ENCODE measurements around the gene PPP4R3B.
"Not testable (repeated sequence)": the region's sequence is repeated elsewhere in the genome, so short reads cannot be mapped to it uniquely, and the experiment has no call there.

PPP4R3B gene

DNA sequence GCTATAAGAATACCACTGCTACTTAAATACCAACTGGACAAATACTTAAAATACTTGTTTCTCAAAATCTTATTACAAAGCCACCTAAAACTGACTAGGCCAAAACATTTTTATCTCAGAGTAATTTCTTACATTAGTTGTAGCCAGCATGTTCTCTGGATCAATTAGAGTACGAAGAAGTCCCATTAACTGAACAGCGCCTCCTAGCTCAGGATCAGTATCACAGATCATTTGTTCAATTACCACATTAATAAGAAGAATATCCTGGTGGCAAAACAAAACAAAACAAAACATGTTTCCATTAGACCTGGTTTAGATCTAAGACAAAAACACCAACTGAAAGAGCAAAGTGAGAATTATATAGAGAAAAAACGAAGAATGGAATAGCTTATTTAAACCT, 36.0 kb downstream of the PPP4R3B start (continued):
- TF ChIP-seq ZNF184 (tag by site-specific recombination; IDR thresholded peaks at IDR 0.05) (no peak), ZNF843 (tag by site-specific recombination; IDR thresholded peaks at IDR 0.05) (no peak)
- TF ChIP-seq, protein P1, sequence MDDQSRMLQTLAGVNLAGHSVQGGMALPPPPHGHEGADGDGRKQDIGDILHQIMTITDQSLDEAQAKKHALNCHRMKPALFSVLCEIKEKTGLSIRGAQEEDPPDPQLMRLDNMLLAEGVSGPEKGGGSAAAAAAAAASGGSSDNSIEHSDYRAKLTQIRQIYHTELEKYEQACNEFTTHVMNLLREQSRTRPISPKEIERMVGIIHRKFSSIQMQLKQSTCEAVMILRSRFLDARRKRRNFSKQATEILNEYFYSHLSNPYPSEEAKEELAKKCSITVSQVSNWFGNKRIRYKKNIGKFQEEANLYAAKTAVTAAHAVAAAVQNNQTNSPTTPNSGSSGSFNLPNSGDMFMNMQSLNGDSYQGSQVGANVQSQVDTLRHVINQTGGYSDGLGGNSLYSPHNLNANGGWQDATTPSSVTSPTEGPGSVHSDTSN (CRISPR knock-in tag; IDR thresholded peaks at IDR 0.05), result no peak

DNA sequence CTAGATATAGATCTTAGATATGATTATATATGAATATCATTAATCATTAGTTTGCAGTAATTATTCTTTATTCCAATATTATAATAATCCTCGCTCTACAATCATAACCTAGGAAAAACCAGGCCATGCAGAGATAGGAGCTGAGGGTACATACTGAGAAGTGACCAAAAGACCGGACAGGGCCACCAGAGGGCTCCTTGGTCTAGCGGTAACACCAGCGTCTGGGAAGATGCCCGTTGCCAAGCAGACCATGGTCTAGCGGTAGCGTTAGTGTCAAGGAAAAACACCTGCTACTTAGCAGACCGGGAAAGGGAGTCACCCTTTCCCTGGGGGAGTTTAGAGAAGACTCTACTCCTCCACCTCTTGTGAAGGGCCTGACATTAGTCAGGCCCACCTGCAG, 48.4 kb downstream of the PPP4R3B start:
- H3K9me3 ChIP-seq (ENCODE audit: control insufficient read depth, insufficient read depth, low read depth, low read length); POLR2A ChIA-PET; H3K4me1 ChIP-seq (ENCODE audit: control insufficient read depth, insufficient read depth, low read length); H3K27ac ChIP-seq (ENCODE audit: extremely low read depth, low read depth, low read length); H3K4me3 ChIP-seq (ENCODE audit: low read depth, low read length): not testable (repeated sequence)
- peaks cover 15 to 45% of the 10 kb centered on the region in 2 experiments for H3K36me3 ChIP-seq (ENCODE audit: control insufficient read depth in 2 of 2, insufficient read depth in 1 of 2, low read length in 2 of 2)
- CTCF ChIA-PET, result interaction anchor here (0.6 kb wide), 1 partner anchor 111 kb away, joined by 3 read pairs; no protein-coding TSS in a partner anchor

DNA sequence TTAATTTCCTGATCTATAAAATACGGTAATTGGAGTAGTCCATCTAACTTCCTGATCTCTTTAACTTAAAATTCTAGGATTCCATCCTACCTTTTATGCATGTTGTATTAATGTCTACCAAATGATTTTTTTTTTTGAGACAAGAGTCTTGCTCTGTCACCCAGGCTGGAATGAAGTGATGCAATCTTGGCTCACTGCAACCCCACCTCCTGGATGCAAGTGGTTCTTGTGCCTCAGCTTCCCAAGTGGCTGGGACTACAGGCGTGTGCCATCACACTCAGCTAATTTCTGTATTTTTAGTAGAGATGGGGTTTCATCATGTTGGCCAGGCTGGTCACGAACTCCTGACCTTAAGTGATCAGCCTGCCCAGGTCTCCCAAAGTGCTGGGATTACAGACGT, 50.1 kb downstream of the PPP4R3B start:
- Histone ChIP-seq H3K27ac (ENCODE audit: extremely low read depth, low read depth, low read length) (no peak overlapping the region), H3K4me1 (ENCODE audit: control insufficient read depth, insufficient read depth, low read length) (no peaks in the 10 kb centered on the region), H3K36me3 (ENCODE audit: control insufficient read depth in 2 of 2, insufficient read depth in 1 of 2, low read length in 2 of 2) (peaks cover 20 to 54% of the 10 kb centered on the region in 2 experiments), H3K9me3 (ENCODE audit: control insufficient read depth, insufficient read depth, low read depth, low read length) (no peaks in the 10 kb centered on the region), H3K4me3 (ENCODE audit: low read depth, low read length) (no peak overlapping the region)
- TF ChIP-seq, protein P2, sequence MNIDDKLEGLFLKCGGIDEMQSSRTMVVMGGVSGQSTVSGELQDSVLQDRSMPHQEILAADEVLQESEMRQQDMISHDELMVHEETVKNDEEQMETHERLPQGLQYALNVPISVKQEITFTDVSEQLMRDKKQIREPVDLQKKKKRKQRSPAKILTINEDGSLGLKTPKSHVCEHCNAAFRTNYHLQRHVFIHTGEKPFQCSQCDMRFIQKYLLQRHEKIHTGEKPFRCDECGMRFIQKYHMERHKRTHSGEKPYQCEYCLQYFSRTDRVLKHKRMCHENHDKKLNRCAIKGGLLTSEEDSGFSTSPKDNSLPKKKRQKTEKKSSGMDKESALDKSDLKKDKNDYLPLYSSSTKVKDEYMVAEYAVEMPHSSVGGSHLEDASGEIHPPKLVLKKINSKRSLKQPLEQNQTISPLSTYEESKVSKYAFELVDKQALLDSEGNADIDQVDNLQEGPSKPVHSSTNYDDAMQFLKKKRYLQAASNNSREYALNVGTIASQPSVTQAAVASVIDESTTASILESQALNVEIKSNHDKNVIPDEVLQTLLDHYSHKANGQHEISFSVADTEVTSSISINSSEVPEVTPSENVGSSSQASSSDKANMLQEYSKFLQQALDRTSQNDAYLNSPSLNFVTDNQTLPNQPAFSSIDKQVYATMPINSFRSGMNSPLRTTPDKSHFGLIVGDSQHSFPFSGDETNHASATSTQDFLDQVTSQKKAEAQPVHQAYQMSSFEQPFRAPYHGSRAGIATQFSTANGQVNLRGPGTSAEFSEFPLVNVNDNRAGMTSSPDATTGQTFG (tag by site-specific recombination; IDR thresholded peaks at IDR 0.05; ENCODE audit: borderline replicate concordance), result no peak
- TF ChIP-seq, protein P3, sequence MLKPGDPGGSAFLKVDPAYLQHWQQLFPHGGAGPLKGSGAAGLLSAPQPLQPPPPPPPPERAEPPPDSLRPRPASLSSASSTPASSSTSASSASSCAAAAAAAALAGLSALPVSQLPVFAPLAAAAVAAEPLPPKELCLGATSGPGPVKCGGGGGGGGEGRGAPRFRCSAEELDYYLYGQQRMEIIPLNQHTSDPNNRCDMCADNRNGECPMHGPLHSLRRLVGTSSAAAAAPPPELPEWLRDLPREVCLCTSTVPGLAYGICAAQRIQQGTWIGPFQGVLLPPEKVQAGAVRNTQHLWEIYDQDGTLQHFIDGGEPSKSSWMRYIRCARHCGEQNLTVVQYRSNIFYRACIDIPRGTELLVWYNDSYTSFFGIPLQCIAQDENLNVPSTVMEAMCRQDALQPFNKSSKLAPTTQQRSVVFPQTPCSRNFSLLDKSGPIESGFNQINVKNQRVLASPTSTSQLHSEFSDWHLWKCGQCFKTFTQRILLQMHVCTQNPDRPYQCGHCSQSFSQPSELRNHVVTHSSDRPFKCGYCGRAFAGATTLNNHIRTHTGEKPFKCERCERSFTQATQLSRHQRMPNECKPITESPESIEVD (tag by site-specific recombination; IDR thresholded peaks at IDR 0.05), result no peak
- TF ChIP-seq ZNF610 (tag by site-specific recombination; IDR thresholded peaks at IDR 0.05; ENCODE audit: borderline replicate concordance), result no peak
- no peak for TF ChIP-seq ZNF791 (tag by site-specific recombination; IDR thresholded peaks at IDR 0.05)
- TF ChIP-seq, protein P4, sequence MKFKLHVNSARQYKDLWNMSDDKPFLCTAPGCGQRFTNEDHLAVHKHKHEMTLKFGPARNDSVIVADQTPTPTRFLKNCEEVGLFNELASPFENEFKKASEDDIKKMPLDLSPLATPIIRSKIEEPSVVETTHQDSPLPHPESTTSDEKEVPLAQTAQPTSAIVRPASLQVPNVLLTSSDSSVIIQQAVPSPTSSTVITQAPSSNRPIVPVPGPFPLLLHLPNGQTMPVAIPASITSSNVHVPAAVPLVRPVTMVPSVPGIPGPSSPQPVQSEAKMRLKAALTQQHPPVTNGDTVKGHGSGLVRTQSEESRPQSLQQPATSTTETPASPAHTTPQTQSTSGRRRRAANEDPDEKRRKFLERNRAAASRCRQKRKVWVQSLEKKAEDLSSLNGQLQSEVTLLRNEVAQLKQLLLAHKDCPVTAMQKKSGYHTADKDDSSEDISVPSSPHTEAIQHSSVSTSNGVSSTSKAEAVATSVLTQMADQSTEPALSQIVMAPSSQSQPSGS (tag by site-specific recombination; IDR thresholded peaks at IDR 0.05; ENCODE audit: low read depth), result no peak
- TF ChIP-seq ZSCAN16 (tag by site-specific recombination; IDR thresholded peaks at IDR 0.05), result no peak
- TF ChIP-seq ZSCAN23 (tag by site-specific recombination; IDR thresholded peaks at IDR 0.05), result no peak
- no peak for TF ChIP-seq ZNF221 (tag by site-specific recombination; IDR thresholded peaks at IDR 0.05; ENCODE audit: borderline replicate concordance)
- CTCF ChIA-PET, result interaction anchor here (0.7 kb wide), 2 partner anchors 35 to 37 kb away, joined by 3 read pairs; no protein-coding TSS in a partner anchor
- POLR2A ChIA-PET, result no interaction called here

DNA sequence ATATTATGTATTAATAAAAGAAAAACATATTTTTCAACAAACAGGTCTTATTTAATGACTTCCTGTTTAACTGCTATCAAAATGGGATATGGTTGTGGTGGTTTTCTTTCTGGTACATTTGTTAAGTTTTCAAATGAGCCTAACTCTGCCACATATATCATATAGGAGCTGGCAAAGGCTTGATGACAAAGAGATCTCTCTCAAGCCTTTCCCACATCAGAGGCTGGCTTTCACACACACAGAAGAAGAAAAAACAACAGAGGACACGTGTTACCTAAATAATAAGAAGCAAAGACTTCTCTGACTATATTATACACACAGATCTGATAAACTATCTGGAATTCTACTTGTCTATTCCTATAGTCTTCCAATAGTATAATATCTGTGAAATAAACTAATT, 51.8 kb downstream of the PPP4R3B start:
- Histone ChIP-seq H3K27ac (ENCODE audit: extremely low read depth, low read depth, low read length) (no peak overlapping the region), H3K4me1 (ENCODE audit: control insufficient read depth, insufficient read depth, low read length) (no peaks in the 10 kb centered on the region), H3K4me3 (ENCODE audit: low read depth, low read length) (no peak overlapping the region), H3K36me3 (ENCODE audit: control insufficient read depth in 2 of 2, insufficient read depth in 1 of 2, low read length in 2 of 2) (peaks cover 24 to 68% of the 10 kb centered on the region in 2 experiments), H3K9me3 (ENCODE audit: control insufficient read depth, insufficient read depth, low read depth, low read length) (no peaks in the 10 kb centered on the region; the same call in 1 of the 2 replicates)
- ChIA-PET POLR2A (no interaction called here), CTCF (no interaction called here)
- TF ChIP-seq ZNF521 (tag by site-specific recombination; IDR thresholded peaks at IDR 0.05) (no peak), WT1 (tag by site-specific recombination; IDR thresholded peaks at IDR 0.05) (no peak), ZNF600 (tag by site-specific recombination; IDR thresholded peaks at IDR 0.05) (no peak), MEIS1 (CRISPR knock-in tag; IDR thresholded peaks at IDR 0.05; ENCODE audit: borderline replicate concordance) (no peak), KLF10 (tag by site-specific recombination; IDR thresholded peaks at IDR 0.05) (no peak), EGR2 (tag by site-specific recombination; IDR thresholded peaks at IDR 0.05; ENCODE audit: low read depth) (no peak)
- TF ChIP-seq, protein P5, sequence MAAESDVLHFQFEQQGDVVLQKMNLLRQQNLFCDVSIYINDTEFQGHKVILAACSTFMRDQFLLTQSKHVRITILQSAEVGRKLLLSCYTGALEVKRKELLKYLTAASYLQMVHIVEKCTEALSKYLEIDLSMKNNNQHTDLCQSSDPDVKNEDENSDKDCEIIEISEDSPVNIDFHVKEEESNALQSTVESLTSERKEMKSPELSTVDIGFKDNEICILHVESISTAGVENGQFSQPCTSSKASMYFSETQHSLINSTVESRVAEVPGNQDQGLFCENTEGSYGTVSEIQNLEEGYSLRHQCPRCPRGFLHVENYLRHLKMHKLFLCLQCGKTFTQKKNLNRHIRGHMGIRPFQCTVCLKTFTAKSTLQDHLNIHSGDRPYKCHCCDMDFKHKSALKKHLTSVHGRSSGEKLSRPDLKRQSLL (tag by site-specific recombination; IDR thresholded peaks at IDR 0.05), result no peak
- TF ChIP-seq, protein P6, sequence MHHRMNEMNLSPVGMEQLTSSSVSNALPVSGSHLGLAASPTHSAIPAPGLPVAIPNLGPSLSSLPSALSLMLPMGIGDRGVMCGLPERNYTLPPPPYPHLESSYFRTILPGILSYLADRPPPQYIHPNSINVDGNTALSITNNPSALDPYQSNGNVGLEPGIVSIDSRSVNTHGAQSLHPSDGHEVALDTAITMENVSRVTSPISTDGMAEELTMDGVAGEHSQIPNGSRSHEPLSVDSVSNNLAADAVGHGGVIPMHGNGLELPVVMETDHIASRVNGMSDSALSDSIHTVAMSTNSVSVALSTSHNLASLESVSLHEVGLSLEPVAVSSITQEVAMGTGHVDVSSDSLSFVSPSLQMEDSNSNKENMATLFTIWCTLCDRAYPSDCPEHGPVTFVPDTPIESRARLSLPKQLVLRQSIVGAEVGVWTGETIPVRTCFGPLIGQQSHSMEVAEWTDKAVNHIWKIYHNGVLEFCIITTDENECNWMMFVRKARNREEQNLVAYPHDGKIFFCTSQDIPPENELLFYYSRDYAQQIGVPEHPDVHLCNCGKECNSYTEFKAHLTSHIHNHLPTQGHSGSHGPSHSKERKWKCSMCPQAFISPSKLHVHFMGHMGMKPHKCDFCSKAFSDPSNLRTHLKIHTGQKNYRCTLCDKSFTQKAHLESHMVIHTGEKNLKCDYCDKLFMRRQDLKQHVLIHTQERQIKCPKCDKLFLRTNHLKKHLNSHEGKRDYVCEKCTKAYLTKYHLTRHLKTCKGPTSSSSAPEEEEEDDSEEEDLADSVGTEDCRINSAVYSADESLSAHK (tag by site-specific recombination; IDR thresholded peaks at IDR 0.05), result no peak
